ENCODE results near the gene RNF10.
"Not testable (repeated sequence)": the region's sequence is repeated elsewhere in the genome, so short reads cannot be mapped to it uniquely, and the experiment has no call there.

DNA sequence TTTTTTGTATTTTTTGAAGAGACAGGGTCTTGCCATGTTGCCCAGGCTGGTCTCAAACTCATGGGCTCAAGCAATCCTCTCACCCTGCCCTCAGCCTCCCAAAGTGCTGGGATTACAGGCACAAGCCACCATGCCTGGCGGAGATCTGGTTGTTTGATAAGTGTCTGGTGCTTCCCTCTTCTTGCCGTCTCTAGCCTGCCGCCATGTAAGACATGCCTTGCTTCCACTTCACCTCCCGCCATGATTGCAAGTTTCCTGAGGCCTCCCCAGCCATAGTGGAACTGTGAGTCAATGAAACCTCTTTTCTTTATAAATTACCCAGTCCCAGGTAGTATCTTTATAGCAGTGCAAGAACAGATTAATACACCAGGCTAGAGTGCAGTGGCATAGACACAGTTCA is 83.6 kb downstream of the RNF10 start:
- not testable (repeated sequence) for TF ChIP-seq POLR2AphosphoS5 (IDR thresholded peaks at IDR 0.05; ENCODE audit: low read depth); EZH2phosphoT487 (IDR thresholded peaks at IDR 0.05; ENCODE audit: unreplicated experiment); EZH2 (IDR thresholded peaks at IDR 0.05; ENCODE audit: low read depth, unreplicated experiment)
- TF ChIP-seq, protein P1, sequence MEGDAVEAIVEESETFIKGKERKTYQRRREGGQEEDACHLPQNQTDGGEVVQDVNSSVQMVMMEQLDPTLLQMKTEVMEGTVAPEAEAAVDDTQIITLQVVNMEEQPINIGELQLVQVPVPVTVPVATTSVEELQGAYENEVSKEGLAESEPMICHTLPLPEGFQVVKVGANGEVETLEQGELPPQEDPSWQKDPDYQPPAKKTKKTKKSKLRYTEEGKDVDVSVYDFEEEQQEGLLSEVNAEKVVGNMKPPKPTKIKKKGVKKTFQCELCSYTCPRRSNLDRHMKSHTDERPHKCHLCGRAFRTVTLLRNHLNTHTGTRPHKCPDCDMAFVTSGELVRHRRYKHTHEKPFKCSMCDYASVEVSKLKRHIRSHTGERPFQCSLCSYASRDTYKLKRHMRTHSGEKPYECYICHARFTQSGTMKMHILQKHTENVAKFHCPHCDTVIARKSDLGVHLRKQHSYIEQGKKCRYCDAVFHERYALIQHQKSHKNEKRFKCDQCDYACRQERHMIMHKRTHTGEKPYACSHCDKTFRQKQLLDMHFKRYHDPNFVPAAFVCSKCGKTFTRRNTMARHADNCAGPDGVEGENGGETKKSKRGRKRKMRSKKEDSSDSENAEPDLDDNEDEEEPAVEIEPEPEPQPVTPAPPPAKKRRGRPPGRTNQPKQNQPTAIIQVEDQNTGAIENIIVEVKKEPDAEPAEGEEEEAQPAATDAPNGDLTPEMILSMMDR (conservative IDR thresholded peaks at IDR 0.05; ENCODE audit: low read depth in 2 of 2): not testable (repeated sequence)
- TF ChIP-seq, protein P2, sequence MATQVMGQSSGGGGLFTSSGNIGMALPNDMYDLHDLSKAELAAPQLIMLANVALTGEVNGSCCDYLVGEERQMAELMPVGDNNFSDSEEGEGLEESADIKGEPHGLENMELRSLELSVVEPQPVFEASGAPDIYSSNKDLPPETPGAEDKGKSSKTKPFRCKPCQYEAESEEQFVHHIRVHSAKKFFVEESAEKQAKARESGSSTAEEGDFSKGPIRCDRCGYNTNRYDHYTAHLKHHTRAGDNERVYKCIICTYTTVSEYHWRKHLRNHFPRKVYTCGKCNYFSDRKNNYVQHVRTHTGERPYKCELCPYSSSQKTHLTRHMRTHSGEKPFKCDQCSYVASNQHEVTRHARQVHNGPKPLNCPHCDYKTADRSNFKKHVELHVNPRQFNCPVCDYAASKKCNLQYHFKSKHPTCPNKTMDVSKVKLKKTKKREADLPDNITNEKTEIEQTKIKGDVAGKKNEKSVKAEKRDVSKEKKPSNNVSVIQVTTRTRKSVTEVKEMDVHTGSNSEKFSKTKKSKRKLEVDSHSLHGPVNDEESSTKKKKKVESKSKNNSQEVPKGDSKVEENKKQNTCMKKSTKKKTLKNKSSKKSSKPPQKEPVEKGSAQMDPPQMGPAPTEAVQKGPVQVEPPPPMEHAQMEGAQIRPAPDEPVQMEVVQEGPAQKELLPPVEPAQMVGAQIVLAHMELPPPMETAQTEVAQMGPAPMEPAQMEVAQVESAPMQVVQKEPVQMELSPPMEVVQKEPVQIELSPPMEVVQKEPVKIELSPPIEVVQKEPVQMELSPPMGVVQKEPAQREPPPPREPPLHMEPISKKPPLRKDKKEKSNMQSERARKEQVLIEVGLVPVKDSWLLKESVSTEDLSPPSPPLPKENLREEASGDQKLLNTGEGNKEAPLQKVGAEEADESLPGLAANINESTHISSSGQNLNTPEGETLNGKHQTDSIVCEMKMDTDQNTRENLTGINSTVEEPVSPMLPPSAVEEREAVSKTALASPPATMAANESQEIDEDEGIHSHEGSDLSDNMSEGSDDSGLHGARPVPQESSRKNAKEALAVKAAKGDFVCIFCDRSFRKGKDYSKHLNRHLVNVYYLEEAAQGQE (IDR thresholded peaks at IDR 0.05; ENCODE audit: unreplicated experiment): not testable (repeated sequence)
